DLD1 (cell line): Measurements from ENCODE around the gene DPH2.

Experiments
- in situ Hi-C: cut with HindIII; loops from 2 replicates; pipeline ENCODE4 v1.10.0; 2017; ENCODE audit warnings: low sequenced_read_pairs

Gene DPH2

GRCh38 chr1:44021156-44021555, 51.3 kb downstream of the DPH2 start:
- in situ Hi-C loops: no loop called here

DNA sequence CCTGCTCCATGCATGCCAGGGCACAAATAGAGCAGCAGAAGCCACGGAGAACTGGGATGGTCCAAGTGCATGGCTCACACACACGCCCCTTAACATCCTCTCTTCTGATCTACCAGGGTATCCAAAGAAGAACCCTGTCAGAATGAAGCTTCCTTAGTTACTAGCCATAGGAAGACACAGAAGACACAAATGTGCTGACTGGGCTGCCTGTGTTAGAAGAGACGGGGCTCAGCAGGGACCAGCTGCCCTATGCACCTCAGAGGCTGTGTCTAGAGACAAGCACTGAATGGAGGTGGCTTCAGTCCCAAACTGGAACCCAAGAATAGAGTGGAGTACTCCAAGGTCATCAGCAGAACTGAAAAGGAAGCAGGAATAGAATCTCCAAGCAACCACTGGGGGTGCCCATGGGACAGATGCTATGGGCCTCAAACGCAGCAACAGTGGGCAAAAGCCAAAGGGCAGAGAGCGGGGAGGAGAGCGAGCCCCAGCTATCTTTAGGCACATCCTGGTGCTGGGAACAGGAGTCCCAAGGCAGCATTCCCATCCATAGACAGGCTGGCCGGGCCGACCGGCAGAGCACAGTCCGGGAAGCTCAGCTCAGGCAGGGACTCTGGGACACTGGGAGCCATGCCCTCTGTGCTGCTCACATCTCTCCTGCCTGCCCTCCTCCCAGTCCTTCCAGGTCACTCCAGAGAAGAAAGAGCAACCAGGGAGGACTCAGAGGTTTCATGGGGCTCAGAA, 51.9 kb downstream of the DPH2 start:
- in situ Hi-C loops: no loop called here
